NCI-H82 treated with DMSO at 0.1 percent for 48 hours (cell line): Measurements from ENCODE around the gene SH3PXD2A.
A peak's percentile ranks its signal among the peaks of the same experiment; 100 is the strongest.
"Not testable (repeated sequence)": the region's sequence is repeated elsewhere in the genome, so short reads cannot be mapped to it uniquely, and the experiment has no call there.

Source experiments
- DNase-seq: peaks from one replicate; lab custom pipeline; 2025; ENCODE audit not compliant: unreplicated experiment; lab: John Stamatoyannopoulos, UW

SH3PXD2A gene

DNA sequence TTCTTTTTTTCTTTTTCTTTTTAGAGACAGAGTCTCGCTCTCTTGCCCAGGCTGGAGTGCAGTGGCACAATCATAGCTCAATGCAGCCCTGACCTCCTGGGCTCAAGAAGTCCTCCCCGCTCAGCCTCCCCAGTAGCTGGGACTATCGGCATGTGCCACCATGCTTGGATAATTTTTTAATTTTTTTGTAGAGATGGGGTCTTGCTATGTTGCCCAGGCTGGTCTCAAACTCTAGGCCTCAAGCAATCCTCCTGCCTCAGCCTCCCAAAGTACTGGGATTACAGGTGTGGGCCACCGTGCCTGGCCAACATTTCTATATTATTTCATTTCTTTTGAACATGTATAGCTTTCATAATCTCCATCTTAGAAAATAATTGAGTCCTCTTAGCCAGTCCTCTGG lies 42.1 kb downstream of the SH3PXD2A start:
- DNase-seq, result not testable (repeated sequence)

DNA sequence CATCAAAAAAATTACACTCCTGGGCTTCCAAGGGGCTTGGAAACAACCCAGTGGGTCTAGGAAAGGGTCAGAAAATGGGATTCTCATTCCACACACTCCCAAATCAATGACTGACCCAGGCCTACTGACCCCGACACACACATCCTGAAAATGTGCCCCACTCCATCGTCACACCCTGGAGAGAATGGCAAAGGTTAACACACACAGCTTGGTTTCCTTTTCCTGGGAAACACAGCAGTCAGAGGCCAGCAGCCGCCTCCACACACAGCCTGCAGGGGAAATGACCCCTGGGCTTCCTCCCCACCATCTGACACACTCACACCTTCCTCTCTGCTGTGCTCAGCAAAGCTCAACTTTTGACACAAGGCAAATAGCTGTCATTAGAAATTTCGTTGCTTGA lies 42.9 kb downstream of the SH3PXD2A start:
- no peak for DNase-seq

- no peak for DNase-seq
Observed at GRCh38 chr10:103812004-103812403, 43.4 kb downstream of the SH3PXD2A start.

GRCh38 chr10:103811463-103811862 lies 43.9 kb downstream of the SH3PXD2A start:
- DNase-seq, result no peak

DNA sequence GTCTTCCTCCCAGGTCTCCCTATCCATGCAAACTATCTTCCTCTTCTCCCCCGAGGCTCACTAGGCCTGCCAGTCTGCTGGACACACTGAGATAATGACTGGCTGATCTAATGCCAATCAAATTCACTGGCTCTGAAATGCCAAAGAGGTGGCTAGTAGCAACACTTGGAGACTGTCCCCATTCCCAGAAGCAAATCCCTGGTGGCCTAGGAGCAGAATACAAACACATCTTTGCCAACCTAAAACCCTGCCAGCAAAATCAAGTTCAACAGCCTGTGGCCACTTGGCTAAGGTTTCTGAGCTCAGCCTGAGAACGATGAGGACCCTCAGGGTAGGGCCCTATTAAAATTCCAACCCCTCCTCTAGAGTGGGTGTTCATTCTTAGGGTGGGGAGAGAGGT lies 46.6 kb downstream of the SH3PXD2A start:
- DNase-seq, result no peak

GRCh38 chr10:103807996-103808395 lies 47.4 kb downstream of the SH3PXD2A start:
- DNase-seq, result no peak

DNA sequence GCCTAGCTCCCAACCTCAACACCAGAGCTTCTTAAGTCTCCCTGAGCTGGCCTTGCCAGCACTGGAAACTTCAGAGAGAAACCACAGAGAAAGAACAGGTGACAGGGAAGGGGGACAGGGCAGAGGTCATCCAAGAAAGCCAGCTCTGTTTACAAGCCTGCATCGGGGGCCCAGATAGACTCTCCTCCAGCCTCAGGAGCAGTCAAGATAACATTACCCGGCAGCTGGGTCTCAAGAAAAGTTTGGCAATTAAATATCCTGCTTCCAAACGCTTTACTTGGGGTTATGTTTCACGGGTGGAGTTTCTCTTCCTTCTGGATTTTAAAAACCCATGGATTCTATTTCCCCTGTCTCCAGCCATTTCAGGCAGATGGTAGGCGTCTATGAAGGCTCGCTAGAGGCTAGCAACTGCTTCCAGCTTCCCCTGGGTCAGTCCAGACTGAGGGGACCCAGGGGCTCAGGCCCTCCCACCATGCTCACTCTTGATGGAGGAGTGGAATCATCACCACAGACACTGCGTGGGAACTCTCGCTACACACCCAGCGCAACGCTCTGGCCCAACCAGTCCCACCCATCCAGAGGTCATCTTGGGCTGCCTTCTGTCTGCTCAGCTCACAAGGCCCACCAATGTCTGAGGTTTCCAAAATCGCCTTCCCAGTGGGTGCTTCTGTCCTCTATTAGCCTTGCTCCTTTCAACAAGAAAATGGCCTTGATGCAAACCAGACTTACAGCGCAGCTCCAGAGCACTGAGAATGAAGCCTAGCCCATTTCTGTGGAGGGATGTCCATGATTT lies 48.8 kb downstream of the SH3PXD2A start:
- no peak for DNase-seq

GRCh38 chr10:103805781-103806180 lies 49.6 kb downstream of the SH3PXD2A start:
- no peak for DNase-seq

- DNase-seq, result peak; percentile 79
Observed at GRCh38 chr10:103804871-103805270, 50.5 kb downstream of the SH3PXD2A start.

GRCh38 chr10:103803941-103804340 lies 51.4 kb downstream of the SH3PXD2A start:
- peak; percentile 37 for DNase-seq

GRCh38 chr10:103802637-103803353 lies 52.6 kb downstream of the SH3PXD2A start:
- DNase-seq, result no peak

DNA sequence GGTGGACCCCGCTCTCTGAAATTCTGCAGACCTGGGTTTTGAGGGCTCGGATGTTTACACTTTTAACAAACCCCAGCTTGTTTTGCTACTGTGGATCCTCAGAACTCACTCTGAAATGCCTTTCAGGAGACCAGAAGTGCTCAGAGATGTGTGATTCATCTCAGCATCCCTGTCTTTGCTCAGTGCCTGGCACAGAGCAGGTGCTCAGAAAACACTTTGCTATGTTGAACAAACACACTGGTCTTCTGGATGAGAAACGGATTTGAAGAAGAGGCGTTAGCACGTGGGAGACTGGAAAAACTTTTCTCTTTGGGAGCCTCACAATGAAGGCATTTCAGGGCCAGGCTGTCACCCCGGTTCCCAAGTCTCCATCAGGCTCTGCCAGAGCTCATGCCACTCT lies 53.3 kb downstream of the SH3PXD2A start:
- DNase-seq, result no peak

- DNase-seq, result no peak
Observed at GRCh38 chr10:103800789-103801540, 54.4 kb downstream of the SH3PXD2A start.

- no peak for DNase-seq
Observed at GRCh38 chr10:103800089-103800488, 55.3 kb downstream of the SH3PXD2A start.

- DNase-seq, result no peak
Observed at GRCh38 chr10:103799341-103799740, 56.0 kb downstream of the SH3PXD2A start.

GRCh38 chr10:103798511-103798910 lies 56.9 kb downstream of the SH3PXD2A start:
- DNase-seq, result no peak

DNA sequence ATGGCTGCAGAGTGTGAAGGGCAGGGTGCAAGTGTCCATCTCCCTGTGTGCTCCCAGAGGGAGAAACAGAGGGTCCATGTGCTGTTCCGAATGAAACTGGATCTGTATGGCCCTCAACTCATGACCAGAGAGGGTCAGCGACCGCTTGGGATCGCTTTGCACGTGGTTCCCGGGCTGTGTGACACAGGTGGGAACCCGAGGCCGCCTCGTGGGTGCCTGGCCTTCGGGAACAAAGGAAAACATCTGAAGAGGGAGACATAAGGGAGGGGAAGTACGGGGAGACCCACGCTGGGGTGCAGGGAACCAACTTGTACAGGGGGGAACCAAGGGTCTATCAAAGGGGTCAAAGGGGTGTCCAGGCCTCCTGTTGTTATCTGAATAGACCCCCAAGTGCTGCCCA lies 57.5 kb downstream of the SH3PXD2A start:
- DNase-seq, result no peak

DNA sequence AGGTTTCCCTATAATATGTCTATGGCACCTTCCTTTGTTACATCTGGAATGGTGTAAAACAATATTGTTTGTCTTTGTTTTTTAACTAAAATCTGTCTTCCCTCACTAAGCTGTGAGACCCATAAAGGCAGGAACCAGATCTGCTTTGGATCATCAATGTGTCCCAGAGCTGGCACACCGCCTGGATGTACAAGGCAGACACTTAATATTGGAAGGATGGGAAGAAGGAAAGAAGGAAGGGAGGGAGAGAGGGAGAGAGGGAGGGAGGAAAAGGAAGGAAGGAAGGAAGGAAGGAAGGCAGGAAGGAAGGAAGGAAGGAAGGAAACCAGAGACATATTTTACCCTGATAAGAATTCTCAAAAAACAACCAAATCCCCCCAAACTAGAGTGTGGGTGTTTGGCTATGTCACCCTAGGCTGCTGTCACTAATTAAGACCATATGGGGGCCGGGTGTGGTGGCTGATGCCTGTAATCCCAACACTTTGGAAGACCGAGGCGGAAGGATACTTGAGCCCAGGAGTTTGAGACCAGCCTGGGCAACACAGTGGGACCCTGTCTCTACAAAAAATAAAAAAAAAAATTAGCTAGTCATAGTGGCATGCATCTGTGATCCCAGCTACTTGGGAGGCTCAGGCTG lies 59.6 kb downstream of the SH3PXD2A start:
- no peak for DNase-seq

- no peak for DNase-seq
Observed at GRCh38 chr10:103794996-103795395, 60.4 kb downstream of the SH3PXD2A start.

GRCh38 chr10:103793920-103794883 lies 61.2 kb downstream of the SH3PXD2A start:
- no peak for DNase-seq
